ENCODE measurements around the gene PNP. TPM values are rescaled to one million over a fixed set of nuclear protein-coding genes. Genes with fewer than 3 reads are reported as not detected.

PNP gene
- total and polyA plus RNA-seq, 2 of the 8 experiments (the other 6 are each of a cell fraction or from before 2014, with no cell fraction given), result 108 to 130 TPM

GRCh38 chr14:20422886-20423285, 46.3 kb upstream of the PNP start (continued):
- TF ChIP-seq CTCF (IDR thresholded peaks at IDR 0.05; ENCODE audit: control extremely low read depth in 1 of 3, insufficient read depth in 1 of 3, low read depth in 1 of 3, low read length in 3 of 3) (no peak), BCL11A (IDR thresholded peaks at IDR 0.05; ENCODE audit: low read depth in 2 of 2, low read length in 2 of 2) (no peak), CHD7 (IDR thresholded peaks at IDR 0.05; ENCODE audit: insufficient replicate concordance, low read length) (no peak), HDAC6 (IDR thresholded peaks at IDR 0.05; ENCODE audit: low read depth, low read length) (no peak)
